ENCODE results near the gene PRR18. TPM values are rescaled to one million over a fixed set of nuclear protein-coding genes. Genes with fewer than 3 reads are reported as not detected.

PRR18 gene
- total RNA-seq, 1 donor from 2014 or later = 0.60 TPM

- peaks cover 10% of the 10 kb centered on the region for H3K9me3 Mint-ChIP-seq (ENCODE audit: low read depth)
- peaks cover 11% of the 10 kb centered on the region for H3K27me3 Mint-ChIP-seq
- no peak for DNase-seq (ENCODE audit: low spot score, unreplicated experiment)
- no peak overlapping the region for H3K4me3 Mint-ChIP-seq (ENCODE audit: low read depth)
- no peak overlapping the region for H3K27ac Mint-ChIP-seq
- no peaks in the 10 kb centered on the region for H3K36me3 Mint-ChIP-seq (ENCODE audit: insufficient read depth)
- no peaks in the 10 kb centered on the region for H3K4me1 Mint-ChIP-seq (ENCODE audit: low read depth)
- TF ChIP-seq CTCF (IDR thresholded peaks at IDR 0.05; ENCODE audit: unreplicated experiment) = no peak
Measured at GRCh38 chr6:166297606-166298005, 10.6 kb downstream of the PRR18 start.

- Mint-ChIP-seq H3K27me3 (peaks cover 15% of the 10 kb centered on the region), H3K9me3 (ENCODE audit: low read depth) (peaks cover 10% of the 10 kb centered on the region), H3K36me3 (ENCODE audit: insufficient read depth) (no peaks in the 10 kb centered on the region), H3K27ac (no peak overlapping the region), H3K4me3 (ENCODE audit: low read depth) (no peak overlapping the region), H3K4me1 (ENCODE audit: low read depth) (no peaks in the 10 kb centered on the region)
- no peak for DNase-seq (ENCODE audit: low spot score, unreplicated experiment)
- no peak for TF ChIP-seq CTCF (IDR thresholded peaks at IDR 0.05; ENCODE audit: unreplicated experiment)
Measured at GRCh38 chr6:166296035-166296883, 11.9 kb downstream of the PRR18 start.

- DNase-seq (ENCODE audit: low spot score, unreplicated experiment) = no peak
- TF ChIP-seq CTCF (IDR thresholded peaks at IDR 0.05; ENCODE audit: unreplicated experiment) = no peak
- Mint-ChIP-seq H3K9me3 (ENCODE audit: low read depth) (peaks cover 9% of the 10 kb centered on the region), H3K4me3 (ENCODE audit: low read depth) (no peak overlapping the region), H3K27me3 (peaks cover 21% of the 10 kb centered on the region), H3K4me1 (ENCODE audit: low read depth) (no peaks in the 10 kb centered on the region), H3K36me3 (ENCODE audit: insufficient read depth) (no peaks in the 10 kb centered on the region), H3K27ac (no peak overlapping the region)
Measured at GRCh38 chr6:166293731-166294584, 14.2 kb downstream of the PRR18 start.

- peaks cover 31% of the 10 kb centered on the region for H3K27me3 Mint-ChIP-seq
- no peak for TF ChIP-seq CTCF (IDR thresholded peaks at IDR 0.05; ENCODE audit: unreplicated experiment)
- no peak overlapping the region for H3K27ac Mint-ChIP-seq
- H3K36me3 Mint-ChIP-seq (ENCODE audit: insufficient read depth) = no peaks in the 10 kb centered on the region
- DNase-seq (ENCODE audit: low spot score, unreplicated experiment) = no peak
- H3K4me1 Mint-ChIP-seq (ENCODE audit: low read depth) = no peaks in the 10 kb centered on the region
- no peaks in the 10 kb centered on the region for H3K9me3 Mint-ChIP-seq (ENCODE audit: low read depth)
- no peak overlapping the region for H3K4me3 Mint-ChIP-seq (ENCODE audit: low read depth)
Measured at GRCh38 chr6:166289207-166290060, 18.8 kb downstream of the PRR18 start.
